ENCODE results near the gene SMIM45.

SMIM45 gene

GRCh38 chr22:41920271-41920976 is 31.5 kb upstream of the SMIM45 start:
- intact Hi-C loops (cut with micrococcal nuclease): no loop called here
- Histone ChIP-seq H2AFZ (ENCODE audit: insufficient read depth, low read depth, low read length, poor library complexity, severe bottlenecking) (peak overlapping the region; percentile 91), H3K4me1 (ENCODE audit: control insufficient read depth in 1 of 2, insufficient read depth in 2 of 2, low read length in 2 of 2) (peaks cover 38 to 46% of the 10 kb centered on the region in 2 donors), H3K9ac (ENCODE audit: insufficient read depth, low read length, poor library complexity, severe bottlenecking) (peak overlapping the region; percentile 59), H3K27ac (ENCODE audit: low read depth in 1 of 2, low read length in 2 of 2) (peak overlapping the region in 1 of 2 donors; percentile 6), H3K36me3 (replicated peaks in 1 of 2; ENCODE audit: control insufficient read depth in 1 of 2, insufficient read depth in 2 of 2, low read length in 2 of 2) (no peaks in the 10 kb centered on the region), H3K9me3 (replicated peaks in 1 of 2; ENCODE audit: control insufficient read depth in 1 of 2, insufficient read depth in 1 of 2, low read length in 2 of 2) (peaks cover 0 to 10% of the 10 kb centered on the region in 2 donors), H4K20me1 (ENCODE audit: insufficient read depth, low read length) (peaks cover 1% of the 10 kb centered on the region), H3K79me2 (ENCODE audit: insufficient read depth, low read length) (no peaks in the 10 kb centered on the region), H3K4me3 (replicated peaks in 1 of 3; ENCODE audit: low read depth in 2 of 3, low read length in 3 of 3) (peak overlapping the region; percentile 58 to 88 (median 62)), H3K27me3 (ENCODE audit: control insufficient read depth in 2 of 2, insufficient read depth in 2 of 2, low read length in 2 of 2) (peaks cover 17 to 32% of the 10 kb centered on the region in 2 donors), H3K4me2 (replicated peaks; ENCODE audit: extremely low read depth, low read length, poor library complexity, severe bottlenecking) (peak overlapping the region; percentile 99)
- TF ChIP-seq, protein P1, sequence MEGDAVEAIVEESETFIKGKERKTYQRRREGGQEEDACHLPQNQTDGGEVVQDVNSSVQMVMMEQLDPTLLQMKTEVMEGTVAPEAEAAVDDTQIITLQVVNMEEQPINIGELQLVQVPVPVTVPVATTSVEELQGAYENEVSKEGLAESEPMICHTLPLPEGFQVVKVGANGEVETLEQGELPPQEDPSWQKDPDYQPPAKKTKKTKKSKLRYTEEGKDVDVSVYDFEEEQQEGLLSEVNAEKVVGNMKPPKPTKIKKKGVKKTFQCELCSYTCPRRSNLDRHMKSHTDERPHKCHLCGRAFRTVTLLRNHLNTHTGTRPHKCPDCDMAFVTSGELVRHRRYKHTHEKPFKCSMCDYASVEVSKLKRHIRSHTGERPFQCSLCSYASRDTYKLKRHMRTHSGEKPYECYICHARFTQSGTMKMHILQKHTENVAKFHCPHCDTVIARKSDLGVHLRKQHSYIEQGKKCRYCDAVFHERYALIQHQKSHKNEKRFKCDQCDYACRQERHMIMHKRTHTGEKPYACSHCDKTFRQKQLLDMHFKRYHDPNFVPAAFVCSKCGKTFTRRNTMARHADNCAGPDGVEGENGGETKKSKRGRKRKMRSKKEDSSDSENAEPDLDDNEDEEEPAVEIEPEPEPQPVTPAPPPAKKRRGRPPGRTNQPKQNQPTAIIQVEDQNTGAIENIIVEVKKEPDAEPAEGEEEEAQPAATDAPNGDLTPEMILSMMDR (IDR thresholded peaks at IDR 0.05): no peak
- H3K27ac Mint-ChIP-seq: peak overlapping the region in 4 of 7 donors; percentile 35 to 85 (median 56)
- H3K36me3 Mint-ChIP-seq: peaks cover 2 to 4% of the 10 kb centered on the region in 2 donors
- H3K9me3 Mint-ChIP-seq: peaks cover 0 to 13% (median 3%) of the 10 kb centered on the region in 7 donors
- peak overlapping the region; percentile 81 to 90 for H3K4me3 Mint-ChIP-seq
- H3K27me3 Mint-ChIP-seq (ENCODE audit: low read depth in 3 of 3): peaks cover 31 to 45% (median 41%) of the 10 kb centered on the region in 3 donors
- 0% methylated on average over 11 of the region's 21 CpGs for WGBS (ENCODE audit: insufficient coverage)
- H3K4me1 Mint-ChIP-seq: peaks cover 45% of the 10 kb centered on the region
- DNase-seq: peak in 1 of 3 donors; percentile 12

GRCh38 chr22:41922328-41922727 is 29.6 kb upstream of the SMIM45 start:
- Histone ChIP-seq H3K27me3 (ENCODE audit: control insufficient read depth in 2 of 2, insufficient read depth in 2 of 2, low read length in 2 of 2) (peaks cover 8 to 28% of the 10 kb centered on the region in 2 donors), H3K4me1 (ENCODE audit: control insufficient read depth in 1 of 2, insufficient read depth in 2 of 2, low read length in 2 of 2) (peaks cover 43 to 57% of the 10 kb centered on the region in 2 donors), H3K79me2 (ENCODE audit: insufficient read depth, low read length) (no peaks in the 10 kb centered on the region), H3K9me3 (replicated peaks in 1 of 2; ENCODE audit: control insufficient read depth in 1 of 2, insufficient read depth in 1 of 2, low read length in 2 of 2) (no peaks in the 10 kb centered on the region), H3K27ac (ENCODE audit: low read depth in 1 of 2, low read length in 2 of 2) (no peak overlapping the region), H3K4me2 (replicated peaks; ENCODE audit: extremely low read depth, low read length, poor library complexity, severe bottlenecking) (no peak overlapping the region), H3K9ac (ENCODE audit: insufficient read depth, low read length, poor library complexity, severe bottlenecking) (no peak overlapping the region), H4K20me1 (ENCODE audit: insufficient read depth, low read length) (no peaks in the 10 kb centered on the region), H3K36me3 (replicated peaks in 1 of 2; ENCODE audit: control insufficient read depth in 1 of 2, insufficient read depth in 2 of 2, low read length in 2 of 2) (no peaks in the 10 kb centered on the region), H2AFZ (ENCODE audit: insufficient read depth, low read depth, low read length, poor library complexity, severe bottlenecking) (no peak overlapping the region), H3K4me3 (replicated peaks in 1 of 3; ENCODE audit: low read depth in 2 of 3, low read length in 3 of 3) (no peak overlapping the region)
- Mint-ChIP-seq H3K4me1 (peaks cover 43% of the 10 kb centered on the region), H3K36me3 (peaks cover 0 to 4% of the 10 kb centered on the region in 2 donors), H3K4me3 (no peak overlapping the region), H3K27me3 (ENCODE audit: low read depth in 3 of 3) (peaks cover 25 to 43% (median 35%) of the 10 kb centered on the region in 3 donors), H3K27ac (no peak overlapping the region), H3K9me3 (peaks cover 0 to 11% (median 5%) of the 10 kb centered on the region in 7 donors)
- intact Hi-C loops (cut with micrococcal nuclease): no loop called here
- TF ChIP-seq, protein P1 (IDR thresholded peaks at IDR 0.05): no peak
- 78% methylated on average over 3 of the region's 5 CpGs for WGBS (ENCODE audit: insufficient coverage)
- no peak for DNase-seq
